ENCODE results near the gene PIGW. TPM values are rescaled to one million over a fixed set of nuclear protein-coding genes. Genes with fewer than 3 reads are reported as not detected.
A peak's percentile ranks its signal among the peaks of the same experiment; 100 is the strongest.

PIGW gene
- total and polyA plus RNA-seq, 9 of the 15 experiments (the other 6 are each of a cell fraction or from before 2014, with no cell fraction given), result 9.5 to 33.9 (median 21.2) TPM

GRCh38 chr17:36486204-36487194 lies 48.3 kb upstream of the PIGW start, which contains the start of gene ZNHIT3 (continued):
- TF ChIP-seq MTA3 (IDR thresholded peaks at IDR 0.05; ENCODE audit: borderline replicate concordance), result peak; percentile 56; the same call in 1 of the 2 replicates
- TF ChIP-seq ZNF696 (CRISPR knock-in tag; conservative IDR thresholded peaks at IDR 0.05), result no peak
- TF ChIP-seq RCOR1 (IDR thresholded peaks at IDR 0.05; ENCODE audit: borderline replicate concordance in 1 of 2, low read depth in 2 of 2, low read length in 2 of 2), result peak in 1 of 2 experiments; percentile 91; a peak in 2 of 4 replicates
- TF ChIP-seq MLLT1 (IDR thresholded peaks at IDR 0.05), result peak in 1 of 2 experiments; percentile 100; a peak in 2 of 4 replicates
- no peak for TF ChIP-seq ZNF232 (CRISPR knock-in tag; IDR thresholded peaks at IDR 0.05)
- TF ChIP-seq ZNF668 (CRISPR knock-in tag; IDR thresholded peaks at IDR 0.05), result no peak
- TF ChIP-seq ZNF592 (IDR thresholded peaks at IDR 0.05), result no peak
- TF ChIP-seq TOE1 (IDR thresholded peaks at IDR 0.05; ENCODE audit: borderline replicate concordance), result peak; percentile 84
- no peak for TF ChIP-seq TOE1 (CRISPR knock-in tag; IDR thresholded peaks at IDR 0.05; ENCODE audit: borderline replicate concordance, low read depth)
- peak; percentile 75 for TF ChIP-seq NEUROD1 (IDR thresholded peaks at IDR 0.05; ENCODE audit: borderline replicate concordance, low read depth, low read length, partially characterized antibody)
- 0 out of 2 replicates have a peak, but pooled peaks have one; percentile 20 for TF ChIP-seq ZNF551 (CRISPR knock-in tag; IDR thresholded peaks at IDR 0.05)
- no peak for TF ChIP-seq GATAD2A (IDR thresholded peaks at IDR 0.05)
- TF ChIP-seq FOS (IDR thresholded peaks at IDR 0.05; ENCODE audit: extremely low read depth, insufficient read length), result peak; percentile 51
- TF ChIP-seq ETS1 (conservative IDR thresholded peaks at IDR 0.05; ENCODE audit: control insufficient read depth, low read depth, low read length), result peak; percentile 76
- TF ChIP-seq HSF4 (CRISPR knock-in tag; IDR thresholded peaks at IDR 0.05; ENCODE audit: borderline replicate concordance), result no peak
- TF ChIP-seq TAF9B (IDR thresholded peaks at IDR 0.05; ENCODE audit: partially characterized antibody), result peak; percentile 23
- TF ChIP-seq CXXC5 (CRISPR knock-in tag; IDR thresholded peaks at IDR 0.05), result peak; percentile 99
- TF ChIP-seq POLR2AphosphoS5 (IDR thresholded peaks at IDR 0.05; ENCODE audit: control insufficient read depth, insufficient read depth, low read depth, low read length), result peak; percentile 57; the same call in 1 of the 2 replicates
- peak; percentile 73; the same call in 1 of the 2 replicates for TF ChIP-seq MBD2 (IDR thresholded peaks at IDR 0.05; ENCODE audit: borderline replicate concordance, low read depth)
- no peak for TF ChIP-seq ZNF184 (CRISPR knock-in tag; IDR thresholded peaks at IDR 0.05)
- no peak for TF ChIP-seq NBN (IDR thresholded peaks at IDR 0.05; ENCODE audit: low read depth)
